Liver (tissue), 3 donors: ENCODE data around the gene PMS1.
A peak's percentile ranks its signal among the peaks of the same experiment; 100 is the strongest.

Source experiments
- CTCF ChIP-seq: fragments of 150-350 bp; IDR thresholded peaks from 2 replicates; pipeline ENCODE4 v1.5.1; 2017; ENCODE audit warnings: improper control_type of control experiment, low read depth, low read length; ENCODE audit not compliant: missing input control
- EGR1 ChIP-seq, 2 donors: IDR thresholded peaks; 2 replicates each; pipeline ENCODE4 v1.6.1; 2016 to 2018; ENCODE audit warnings: antibody characterized with exemption in 2 of 2, low read depth in 2 of 2
- FOXA1 ChIP-seq: IDR thresholded peaks from 2 replicates; pipeline ENCODE4 v1.6.1; 2016; ENCODE audit warnings: antibody characterized with exemption
- FOXA2 ChIP-seq: IDR thresholded peaks from 2 replicates; pipeline ENCODE4 v1.6.1; 2016; ENCODE audit warnings: antibody characterized with exemption
- GABPA ChIP-seq, 2 donors: IDR thresholded peaks in 1 of 2; conservative IDR thresholded peaks in 1 of 2; 2 replicates each; pipeline ENCODE4 v1.6.1; 2016; ENCODE audit warnings: antibody characterized with exemption in 2 of 2, mild to moderate bottlenecking in 1 of 2, moderate library complexity in 1 of 2
- JUND ChIP-seq, 2 donors: IDR thresholded peaks; 2 replicates each; pipeline ENCODE4 v1.6.1; 2016; ENCODE audit warnings: antibody characterized with exemption in 2 of 2
- MAX ChIP-seq: IDR thresholded peaks from 2 replicates; pipeline ENCODE4 v1.6.1; 2016; ENCODE audit warnings: antibody characterized with exemption
- NR2F2 ChIP-seq: IDR thresholded peaks from 2 replicates; pipeline ENCODE4 v1.6.1; 2016; ENCODE audit warnings: antibody characterized with exemption
- RAD21 ChIP-seq, 2 donors: IDR thresholded peaks; 2 replicates each; pipeline ENCODE4 v1.6.1; 2016; ENCODE audit warnings: antibody characterized with exemption in 2 of 2, mild to moderate bottlenecking in 2 of 2
- REST ChIP-seq: IDR thresholded peaks from 2 replicates; pipeline ENCODE4 v1.6.1; 2016; ENCODE audit warnings: antibody characterized with exemption, mild to moderate bottlenecking
- SP1 ChIP-seq: IDR thresholded peaks from 2 replicates; pipeline ENCODE4 v1.6.1; 2018; ENCODE audit warnings: antibody characterized with exemption, mild to moderate bottlenecking
- TAF1 ChIP-seq: conservative IDR thresholded peaks from 2 replicates; pipeline ENCODE4 v1.6.1; 2016; ENCODE audit warnings: antibody characterized with exemption, mild to moderate bottlenecking
- TF ChIP-seq, protein P1 (sequence below): IDR thresholded peaks from 2 replicates; pipeline ENCODE4 v1.6.1; 2016; ENCODE audit warnings: antibody characterized with exemption
- TF ChIP-seq, protein P2 (sequence below): IDR thresholded peaks from 2 replicates; pipeline ENCODE4 v1.6.1; 2016; ENCODE audit warnings: antibody characterized with exemption
- donor health status: healthy.
- donor health status: healthy.

DNA sequence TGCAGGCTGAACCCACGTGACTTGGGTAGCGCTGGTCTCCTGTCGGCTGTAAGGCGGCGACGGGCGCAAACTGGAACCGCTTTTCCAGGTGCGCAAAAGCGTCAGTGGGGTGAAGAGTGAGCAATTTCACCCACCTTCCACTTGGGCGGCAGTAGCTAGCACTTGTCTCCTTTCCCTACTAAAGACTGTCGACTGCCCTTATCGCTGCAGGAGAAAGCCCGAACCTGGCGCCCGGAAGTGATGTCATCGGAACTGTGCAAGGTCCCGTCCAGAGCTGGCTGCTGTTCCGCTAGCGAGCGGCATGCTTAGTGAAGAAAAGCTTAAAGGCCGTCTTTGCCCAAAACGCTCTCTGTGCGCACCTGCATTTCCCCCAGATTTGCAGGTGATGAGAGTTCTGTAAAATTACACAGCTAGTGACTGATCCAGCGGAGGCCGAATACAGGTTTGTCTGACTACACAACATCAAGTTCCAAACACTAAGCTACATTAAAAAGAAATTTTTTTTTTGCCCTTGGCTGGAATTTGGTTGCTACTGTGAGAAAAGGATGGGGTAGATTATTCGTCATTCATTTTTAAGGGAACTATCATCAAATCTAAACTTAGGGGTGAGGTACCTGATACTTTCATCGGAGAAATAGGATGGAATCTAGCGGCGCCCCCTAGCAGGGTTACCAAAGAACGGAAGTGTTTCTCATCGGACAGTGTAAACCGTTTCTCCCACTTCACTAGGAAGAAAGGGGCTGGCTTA lies 21.5 kb upstream of the PMS1 start, which contains the start of gene OSGEPL1:
- TF ChIP-seq MAX (peak; percentile 21), CTCF (peak; percentile 25), JUND (IDR thresholded peaks at IDR 0.05) (peak; percentile 60 to 79), REST (peak; percentile 28), TAF1 (peak; percentile 74), NR2F2 (no peak), FOXA2 (no peak), RAD21 (IDR thresholded peaks at IDR 0.05) (peak in 1 of 2 donors; percentile 7), GABPA (IDR thresholded peaks at IDR 0.05 in 1 of 2, conservative IDR thresholded peaks at IDR 0.05 in 1 of 2) (peak; percentile 91 to 94), SP1 (peak; percentile 32), EGR1 (IDR thresholded peaks at IDR 0.05; ENCODE audit: low read depth in 2 of 2) (no peak), FOXA1 (no peak)
- TF ChIP-seq, protein P1, sequence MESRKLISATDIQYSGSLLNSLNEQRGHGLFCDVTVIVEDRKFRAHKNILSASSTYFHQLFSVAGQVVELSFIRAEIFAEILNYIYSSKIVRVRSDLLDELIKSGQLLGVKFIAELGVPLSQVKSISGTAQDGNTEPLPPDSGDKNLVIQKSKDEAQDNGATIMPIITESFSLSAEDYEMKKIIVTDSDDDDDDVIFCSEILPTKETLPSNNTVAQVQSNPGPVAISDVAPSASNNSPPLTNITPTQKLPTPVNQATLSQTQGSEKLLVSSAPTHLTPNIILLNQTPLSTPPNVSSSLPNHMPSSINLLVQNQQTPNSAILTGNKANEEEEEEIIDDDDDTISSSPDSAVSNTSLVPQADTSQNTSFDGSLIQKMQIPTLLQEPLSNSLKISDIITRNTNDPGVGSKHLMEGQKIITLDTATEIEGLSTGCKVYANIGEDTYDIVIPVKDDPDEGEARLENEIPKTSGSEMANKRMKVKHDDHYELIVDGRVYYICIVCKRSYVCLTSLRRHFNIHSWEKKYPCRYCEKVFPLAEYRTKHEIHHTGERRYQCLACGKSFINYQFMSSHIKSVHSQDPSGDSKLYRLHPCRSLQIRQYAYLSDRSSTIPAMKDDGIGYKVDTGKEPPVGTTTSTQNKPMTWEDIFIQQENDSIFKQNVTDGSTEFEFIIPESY = no peak
- TF ChIP-seq, protein P2, sequence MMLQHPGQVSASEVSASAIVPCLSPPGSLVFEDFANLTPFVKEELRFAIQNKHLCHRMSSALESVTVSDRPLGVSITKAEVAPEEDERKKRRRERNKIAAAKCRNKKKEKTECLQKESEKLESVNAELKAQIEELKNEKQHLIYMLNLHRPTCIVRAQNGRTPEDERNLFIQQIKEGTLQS = peak; percentile 18
